Prostate gland (tissue), 2 donors: ENCODE results near the gene OR2H2.

Experiments
- CTCF ChIP-seq, 4 experiments: fragments of 200-600 bp in 2 of 4; fragments of 450-650 bp in 2 of 4; sonication (generic) in 2 of 4; IDR thresholded peaks; 1 replicate in 3 of 4; 2 replicates in 1 of 4; pipeline ENCODE4 v1.5.1; 2016 to 2019; ENCODE audit warnings: antibody characterized with exemption in 4 of 4, mild to moderate bottlenecking in 2 of 4, moderate library complexity in 2 of 4
- POLR2A ChIP-seq: fragments of 450-650 bp; IDR thresholded peaks from one replicate; pipeline ENCODE4 v1.6.1; 2016; ENCODE audit warnings: antibody characterized with exemption, mild to moderate bottlenecking
- POLR2AphosphoS5 ChIP-seq: sonication (generic); formaldehyde crosslinking; IDR thresholded peaks from one replicate; pipeline ENCODE4 v1.6.1; 2017; ENCODE audit warnings: antibody characterized with exemption

- no peak for TF ChIP-seq POLR2A
- TF ChIP-seq CTCF (IDR thresholded peaks at IDR 0.05): no peak
- no peak for TF ChIP-seq POLR2AphosphoS5
Observed at GRCh38 chr6:29624520-29624961, 39.6 kb downstream of the OR2H2 start.
